ENCODE results near the gene TMEM14C.
"Not testable (repeated sequence)": the region's sequence is repeated elsewhere in the genome, so short reads cannot be mapped to it uniquely, and the experiment has no call there.

Gene TMEM14C

DNA sequence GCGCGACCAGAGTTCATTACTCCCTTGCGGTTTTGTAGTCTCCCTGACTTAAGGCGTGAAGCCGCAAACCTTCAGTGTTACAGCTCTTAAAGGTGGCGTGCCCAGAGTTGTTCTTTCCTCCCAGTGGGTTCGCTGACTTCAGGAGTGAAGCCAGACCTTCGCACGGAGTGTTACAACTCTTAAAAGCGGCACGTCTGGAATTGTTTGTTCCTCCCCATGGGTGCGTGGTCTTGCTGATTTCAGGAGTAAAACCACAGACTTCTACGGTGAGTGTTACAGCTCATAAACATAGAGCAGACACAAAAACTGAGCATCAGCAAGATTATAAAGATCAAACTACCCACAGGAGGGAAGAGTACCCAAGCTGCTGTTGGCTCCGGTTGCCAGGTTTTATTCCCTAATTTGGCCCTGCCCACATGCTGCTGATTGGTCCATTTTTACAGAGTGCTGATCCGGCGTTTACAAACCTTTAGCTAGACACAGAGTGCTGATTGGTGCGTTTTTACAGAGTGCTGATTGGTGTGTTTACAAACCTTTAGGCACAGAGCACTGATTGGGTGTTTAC lies 10.4 kb downstream of the TMEM14C start:
- H3K27ac ChIP-seq, result no peak overlapping the region
- H3K4me2 ChIP-seq, result no peak overlapping the region
- no peaks in the 10 kb centered on the region for H3K27me3 ChIP-seq (ENCODE audit: insufficient read depth, low read depth)
- H2AFZ ChIP-seq (ENCODE audit: low read depth), result no peak overlapping the region
- TF ChIP-seq, protein P1, sequence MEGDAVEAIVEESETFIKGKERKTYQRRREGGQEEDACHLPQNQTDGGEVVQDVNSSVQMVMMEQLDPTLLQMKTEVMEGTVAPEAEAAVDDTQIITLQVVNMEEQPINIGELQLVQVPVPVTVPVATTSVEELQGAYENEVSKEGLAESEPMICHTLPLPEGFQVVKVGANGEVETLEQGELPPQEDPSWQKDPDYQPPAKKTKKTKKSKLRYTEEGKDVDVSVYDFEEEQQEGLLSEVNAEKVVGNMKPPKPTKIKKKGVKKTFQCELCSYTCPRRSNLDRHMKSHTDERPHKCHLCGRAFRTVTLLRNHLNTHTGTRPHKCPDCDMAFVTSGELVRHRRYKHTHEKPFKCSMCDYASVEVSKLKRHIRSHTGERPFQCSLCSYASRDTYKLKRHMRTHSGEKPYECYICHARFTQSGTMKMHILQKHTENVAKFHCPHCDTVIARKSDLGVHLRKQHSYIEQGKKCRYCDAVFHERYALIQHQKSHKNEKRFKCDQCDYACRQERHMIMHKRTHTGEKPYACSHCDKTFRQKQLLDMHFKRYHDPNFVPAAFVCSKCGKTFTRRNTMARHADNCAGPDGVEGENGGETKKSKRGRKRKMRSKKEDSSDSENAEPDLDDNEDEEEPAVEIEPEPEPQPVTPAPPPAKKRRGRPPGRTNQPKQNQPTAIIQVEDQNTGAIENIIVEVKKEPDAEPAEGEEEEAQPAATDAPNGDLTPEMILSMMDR (conservative IDR thresholded peaks at IDR 0.05; ENCODE audit: low read depth, low read length), result no peak
- no peaks in the 10 kb centered on the region for H3K4me1 ChIP-seq (ENCODE audit: low read depth, poor library complexity, severe bottlenecking)
- no peak overlapping the region for H3K4me3 ChIP-seq (IDR thresholded peaks at IDR 0.05; ENCODE audit: insufficient read depth, low read depth, low read length)
- no peaks in the 10 kb centered on the region; the same call in 1 of the 2 replicates for H4K20me1 ChIP-seq (ENCODE audit: insufficient read depth)
- H3K9ac ChIP-seq, result no peak overlapping the region
- H3K79me2 ChIP-seq (ENCODE audit: insufficient read depth, low read depth), result no peaks in the 10 kb centered on the region
- H3K36me3 ChIP-seq (ENCODE audit: insufficient read depth), result no peaks in the 10 kb centered on the region; the same call in 1 of the 2 replicates

DNA sequence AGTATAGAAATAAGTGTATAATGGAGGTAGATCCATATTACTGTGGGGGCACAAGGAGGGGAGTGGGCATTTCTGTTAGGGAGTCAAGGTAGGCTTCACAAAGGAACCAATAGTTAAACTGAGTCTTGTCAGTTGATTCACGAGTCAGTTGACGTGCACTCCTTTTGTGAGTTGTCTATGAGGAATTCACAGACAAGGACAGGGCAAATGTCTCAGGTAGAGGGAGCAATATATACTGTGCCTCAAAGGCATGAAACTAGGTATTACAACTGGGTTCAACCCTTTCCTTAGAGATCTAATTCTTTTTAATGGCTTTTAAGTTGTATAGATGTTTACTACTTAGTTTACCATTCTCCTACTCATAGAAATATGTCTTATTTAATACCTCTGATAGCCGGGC lies 11.0 kb downstream of the TMEM14C start:
- TF ChIP-seq, protein P1 (conservative IDR thresholded peaks at IDR 0.05; ENCODE audit: low read depth, low read length), result no peak
- no peak overlapping the region for H3K4me3 ChIP-seq (IDR thresholded peaks at IDR 0.05; ENCODE audit: insufficient read depth, low read depth, low read length)
- H4K20me1 ChIP-seq (ENCODE audit: insufficient read depth), result no peaks in the 10 kb centered on the region; the same call in 1 of the 2 replicates
- H3K9ac ChIP-seq, result no peak overlapping the region
- H3K4me2 ChIP-seq, result no peak overlapping the region
- H3K79me2 ChIP-seq (ENCODE audit: insufficient read depth, low read depth), result no peaks in the 10 kb centered on the region
- H3K27ac ChIP-seq, result no peak overlapping the region
- no peak overlapping the region for H2AFZ ChIP-seq (ENCODE audit: low read depth)
- H3K4me1 ChIP-seq (ENCODE audit: low read depth, poor library complexity, severe bottlenecking), result no peaks in the 10 kb centered on the region
- H3K27me3 ChIP-seq (ENCODE audit: insufficient read depth, low read depth), result no peaks in the 10 kb centered on the region
- no peaks in the 10 kb centered on the region; the same call in 1 of the 2 replicates for H3K36me3 ChIP-seq (ENCODE audit: insufficient read depth)

DNA sequence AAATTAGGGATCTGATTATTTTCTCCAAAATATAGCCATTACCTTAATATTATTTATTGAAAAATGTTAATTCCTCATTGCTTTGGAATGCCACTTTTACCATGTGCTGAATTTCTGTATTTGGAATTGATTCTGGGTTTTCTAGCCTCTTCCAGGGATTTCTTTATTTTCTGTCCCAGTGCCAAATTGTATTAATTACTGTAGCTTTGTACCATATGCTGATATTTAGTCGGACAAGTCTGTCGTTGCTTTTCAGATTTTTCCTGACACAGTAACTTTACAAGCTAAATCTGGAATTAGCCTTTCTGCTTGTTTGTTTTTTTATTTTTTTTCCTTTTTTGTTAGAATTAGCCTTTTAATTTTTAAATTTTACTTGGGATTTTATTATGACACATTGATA lies 13.9 kb downstream of the TMEM14C start:
- H3K4me1 ChIP-seq (ENCODE audit: low read depth, poor library complexity, severe bottlenecking), result no peaks in the 10 kb centered on the region
- H4K20me1 ChIP-seq (ENCODE audit: insufficient read depth), result no peaks in the 10 kb centered on the region; the same call in 1 of the 2 replicates
- H3K4me2 ChIP-seq, result no peak overlapping the region
- H3K9ac ChIP-seq, result no peak overlapping the region
- TF ChIP-seq, protein P1 (conservative IDR thresholded peaks at IDR 0.05; ENCODE audit: low read depth, low read length), result no peak
- H2AFZ ChIP-seq (ENCODE audit: low read depth), result no peak overlapping the region
- no peak overlapping the region for H3K27ac ChIP-seq
- H3K4me3 ChIP-seq (IDR thresholded peaks at IDR 0.05; ENCODE audit: insufficient read depth, low read depth, low read length), result no peak overlapping the region
- H3K36me3 ChIP-seq (ENCODE audit: insufficient read depth), result no peaks in the 10 kb centered on the region; the same call in 1 of the 2 replicates
- H3K27me3 ChIP-seq (ENCODE audit: insufficient read depth, low read depth), result no peaks in the 10 kb centered on the region
- H3K79me2 ChIP-seq (ENCODE audit: insufficient read depth, low read depth), result no peaks in the 10 kb centered on the region

DNA sequence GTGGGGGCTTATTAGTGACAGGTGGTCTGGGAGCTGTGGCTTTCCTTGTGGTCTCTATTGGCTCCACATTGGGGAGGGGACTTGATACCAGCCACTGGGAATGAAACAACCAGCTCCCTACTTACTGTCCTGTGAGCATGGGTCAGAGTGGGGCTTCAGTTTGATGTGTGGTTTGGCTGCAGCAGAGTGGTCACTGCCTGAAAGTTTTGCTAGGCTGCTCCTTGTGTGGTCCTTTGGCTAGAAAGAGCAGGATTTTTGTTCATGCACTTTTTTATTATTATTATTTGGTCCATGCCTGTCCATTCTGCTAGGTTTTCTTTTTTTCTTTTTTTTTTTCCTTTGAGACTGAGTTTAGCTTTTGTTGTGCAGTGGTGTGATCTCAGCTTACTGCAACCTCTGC lies 17.2 kb downstream of the TMEM14C start:
- H3K27me3 ChIP-seq (ENCODE audit: insufficient read depth, low read depth), result no peaks in the 10 kb centered on the region
- no peaks in the 10 kb centered on the region for H3K4me1 ChIP-seq (ENCODE audit: low read depth, poor library complexity, severe bottlenecking)
- H4K20me1 ChIP-seq (ENCODE audit: insufficient read depth), result no peaks in the 10 kb centered on the region; the same call in 1 of the 2 replicates
- no peaks in the 10 kb centered on the region for H3K79me2 ChIP-seq (ENCODE audit: insufficient read depth, low read depth)
- no peaks in the 10 kb centered on the region for H3K36me3 ChIP-seq (ENCODE audit: insufficient read depth)
- no peak overlapping the region for H3K27ac ChIP-seq
- no peak overlapping the region for H3K9ac ChIP-seq
- H3K4me3 ChIP-seq (IDR thresholded peaks at IDR 0.05; ENCODE audit: insufficient read depth, low read depth, low read length), result no peak overlapping the region
- no peak overlapping the region for H3K4me2 ChIP-seq
- TF ChIP-seq, protein P1 (conservative IDR thresholded peaks at IDR 0.05; ENCODE audit: low read depth, low read length), result no peak
- H2AFZ ChIP-seq (ENCODE audit: low read depth), result no peak overlapping the region

DNA sequence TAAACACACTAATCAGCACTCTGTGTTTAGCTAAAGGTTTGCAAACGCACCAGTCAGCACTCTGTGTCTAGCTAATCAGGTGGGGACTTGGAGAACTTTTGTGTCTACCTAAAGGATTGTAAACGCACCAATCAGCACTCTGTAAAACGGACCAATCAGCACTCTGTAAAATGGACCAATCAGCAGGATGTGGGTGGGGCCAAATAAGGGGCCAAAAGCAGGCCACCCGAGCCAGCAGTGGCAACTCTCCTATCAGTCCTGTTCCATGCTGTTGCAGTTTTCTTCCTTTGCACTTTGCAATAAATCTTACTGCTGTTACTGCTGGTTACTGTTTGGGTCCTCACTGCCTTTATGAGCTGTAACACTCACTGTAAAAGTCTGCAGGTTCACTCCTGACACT lies 18.8 kb downstream of the TMEM14C start:
- not testable (repeated sequence) for H2AFZ ChIP-seq (ENCODE audit: low read depth); H4K20me1 ChIP-seq (ENCODE audit: insufficient read depth); H3K79me2 ChIP-seq (ENCODE audit: insufficient read depth, low read depth); H3K27me3 ChIP-seq (ENCODE audit: insufficient read depth, low read depth); H3K36me3 ChIP-seq (ENCODE audit: insufficient read depth); H3K4me1 ChIP-seq (ENCODE audit: low read depth, poor library complexity, severe bottlenecking); H3K4me3 ChIP-seq (IDR thresholded peaks at IDR 0.05; ENCODE audit: insufficient read depth, low read depth, low read length); H3K4me2 ChIP-seq; H3K27ac ChIP-seq; H3K9ac ChIP-seq
